Left lung (tissue), 10 donors: ENCODE data around the gene CALML3. TPM values are rescaled to one million over a fixed set of nuclear protein-coding genes. Genes with fewer than 3 reads are reported as not detected.
A peak's percentile ranks its signal among the peaks of the same experiment; 100 is the strongest.

ENCODE experiments used
- ATAC-seq: fragments of 200-7000 bp; cut with Tn5 transposase; one replicate; pipeline ENCODE4 v1.9.1; 2020; ENCODE audit warnings: moderate library complexity
- DNase-seq, 4 donors: peaks; one replicate each; pipeline ENCODE4 v3.0.0-alpha.2; 2013 to 2020
- H3K27ac ChIP-seq, 2 donors: fragments of 200-600 bp; sonication (generic) in 1 of 2; one replicate each; pipeline versions ENCODE4 v1.5.0 to v1.8.0; 2020 to 2021
- H3K27me3 ChIP-seq, 2 donors: fragments of 200-600 bp; sonication (generic) in 1 of 2; one replicate each; pipeline versions ENCODE4 v1.5.0 to v1.8.0; 2020 to 2021
- H3K36me3 ChIP-seq, 2 donors: fragments of 200-600 bp; sonication (generic) in 1 of 2; one replicate each; pipeline versions ENCODE4 v1.5.0 to v1.8.0; 2020 to 2021
- H3K4me1 ChIP-seq, 2 donors: fragments of 200-600 bp; one replicate each; pipeline ENCODE4 v1.8.0; 2021
- H3K4me3 ChIP-seq, 2 donors: fragments of 200-600 bp; sonication (generic) in 1 of 2; one replicate each; pipeline versions ENCODE4 v1.5.0 to v1.8.0; 2020 to 2021; ENCODE audit warnings: mild to moderate bottlenecking in 1 of 2
- H3K9me3 ChIP-seq, 2 donors: fragments of 200-600 bp; sonication (generic) in 1 of 2; one replicate each; pipeline versions ENCODE4 v1.5.0 to v1.8.0; 2020 to 2021
- intact Hi-C, 2 donors: fragments of 100-400 bp; cut with DNase I; formaldehyde crosslinking; loops; one replicate each; pipeline versions ENCODE4 v1.11.2 to v1.14.2; 2022
- polyA plus RNA-seq, 6 donors: library from polyadenylated mRNA; unstranded; fragments of 120-200 nt; gene quantifications; one replicate each; pipeline ENCODE4 v1.2.1, GENCODE V29; 2013; ENCODE audit not compliant: insufficient read length in 6 of 6
- total RNA-seq, 2 donors: library from RNA; stranded (reverse); fragmentation: NEBNext Ultra II Directional; extraction: Animal tissue kit (Norgen Biotek cat#: 25700); gene quantifications; one replicate each; pipeline ENCODE4 v1.2.1, GENCODE V29; 2021
- TF ChIP-seq, protein P1 (sequence below), 2 donors: fragments of 200-600 bp; sonication (generic) in 1 of 2; IDR thresholded peaks; one replicate each; pipeline versions ENCODE4 v1.5.0 to v1.8.0; 2021; ENCODE audit warnings: antibody characterized with exemption in 2 of 2
- donor health status: DM: no; HTN: yes; CAD: no.
- donor health status: DM: no; HTN: no; CAD: no.

The CALML3 gene
- total and polyA plus RNA-seq, 8 donors: 0.28 to 0.87 (median 0.64) TPM; not detected in 2

DNA sequence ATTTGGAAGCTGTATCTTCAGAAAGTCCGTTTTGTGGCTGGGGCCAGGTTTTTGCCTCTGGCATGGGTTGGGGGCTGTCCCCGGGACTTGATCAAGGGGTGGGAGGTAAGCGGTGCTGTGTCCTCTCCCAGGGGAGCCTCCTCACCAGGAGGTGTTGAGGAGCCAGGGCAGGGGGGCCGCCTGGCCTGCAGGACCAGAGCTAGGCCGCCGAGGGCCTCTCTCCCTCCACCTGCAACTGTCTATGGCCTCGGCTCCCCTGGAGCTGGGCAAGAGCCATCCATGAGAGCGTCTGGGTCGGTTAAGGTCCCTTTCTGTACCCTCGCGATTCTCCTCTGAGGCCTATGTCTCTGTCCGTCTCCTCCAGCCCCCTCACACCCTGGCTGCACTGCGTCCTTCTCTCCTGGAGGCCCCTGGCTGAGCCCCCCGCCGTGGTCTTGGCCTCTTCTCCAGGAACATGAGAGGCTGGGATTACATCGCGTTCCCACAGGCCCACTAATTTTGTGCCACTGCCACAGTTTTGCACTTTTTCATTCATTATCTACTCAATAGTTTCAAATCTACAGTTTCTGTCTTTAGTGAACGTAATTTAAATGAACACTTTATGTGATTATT lies 46.0 kb upstream of the CALML3 start:
- intact Hi-C loops: no loop called here
- DNase-seq (no peak), ATAC-seq (no peak)
- no peak overlapping the region for H3K4me3 ChIP-seq
- H3K27me3 ChIP-seq: no peaks in the 10 kb centered on the region
- no peaks in the 10 kb centered on the region for H3K9me3 ChIP-seq
- no peak overlapping the region for H3K27ac ChIP-seq
- H3K36me3 ChIP-seq: no peaks in the 10 kb centered on the region
- TF ChIP-seq, protein P1, sequence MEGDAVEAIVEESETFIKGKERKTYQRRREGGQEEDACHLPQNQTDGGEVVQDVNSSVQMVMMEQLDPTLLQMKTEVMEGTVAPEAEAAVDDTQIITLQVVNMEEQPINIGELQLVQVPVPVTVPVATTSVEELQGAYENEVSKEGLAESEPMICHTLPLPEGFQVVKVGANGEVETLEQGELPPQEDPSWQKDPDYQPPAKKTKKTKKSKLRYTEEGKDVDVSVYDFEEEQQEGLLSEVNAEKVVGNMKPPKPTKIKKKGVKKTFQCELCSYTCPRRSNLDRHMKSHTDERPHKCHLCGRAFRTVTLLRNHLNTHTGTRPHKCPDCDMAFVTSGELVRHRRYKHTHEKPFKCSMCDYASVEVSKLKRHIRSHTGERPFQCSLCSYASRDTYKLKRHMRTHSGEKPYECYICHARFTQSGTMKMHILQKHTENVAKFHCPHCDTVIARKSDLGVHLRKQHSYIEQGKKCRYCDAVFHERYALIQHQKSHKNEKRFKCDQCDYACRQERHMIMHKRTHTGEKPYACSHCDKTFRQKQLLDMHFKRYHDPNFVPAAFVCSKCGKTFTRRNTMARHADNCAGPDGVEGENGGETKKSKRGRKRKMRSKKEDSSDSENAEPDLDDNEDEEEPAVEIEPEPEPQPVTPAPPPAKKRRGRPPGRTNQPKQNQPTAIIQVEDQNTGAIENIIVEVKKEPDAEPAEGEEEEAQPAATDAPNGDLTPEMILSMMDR (IDR thresholded peaks at IDR 0.05): no peak
- H3K4me1 ChIP-seq: no peaks in the 10 kb centered on the region

DNA sequence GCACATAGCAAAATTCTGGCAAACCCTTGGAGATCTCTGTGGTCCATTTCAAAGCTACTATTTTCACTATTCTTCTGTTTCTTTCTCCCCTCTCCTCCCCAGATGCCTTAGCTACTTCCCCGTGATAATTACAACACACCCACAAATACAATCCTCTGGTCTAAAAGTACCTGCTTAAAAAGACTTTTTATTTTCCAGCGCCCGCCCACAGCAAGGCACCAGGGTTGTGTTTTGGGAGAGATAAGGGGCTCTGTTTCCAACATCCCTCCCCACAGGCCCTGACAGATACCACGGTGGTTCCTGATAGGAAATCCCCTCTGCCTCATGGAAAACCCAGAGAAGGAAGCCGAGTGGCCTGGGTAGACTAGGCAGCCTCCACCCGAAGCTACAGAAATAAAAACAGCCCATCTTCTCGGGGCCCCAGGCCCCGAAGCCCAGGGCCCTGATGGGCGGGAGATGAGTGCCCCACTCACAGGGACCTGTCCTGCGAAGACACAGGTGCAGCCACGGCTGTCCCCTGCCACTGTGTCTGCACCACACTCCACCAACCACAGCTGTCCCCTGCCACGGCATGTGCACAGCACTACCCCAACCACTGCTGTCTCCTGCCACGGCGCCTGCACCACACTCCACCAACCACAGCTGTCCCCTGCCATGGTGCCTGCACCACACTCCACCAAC lies 45.1 kb upstream of the CALML3 start:
- Histone ChIP-seq H3K36me3 (no peaks in the 10 kb centered on the region), H3K27me3 (no peaks in the 10 kb centered on the region), H3K27ac (no peak overlapping the region), H3K9me3 (no peaks in the 10 kb centered on the region), H3K4me3 (no peak overlapping the region), H3K4me1 (no peaks in the 10 kb centered on the region)
- TF ChIP-seq, protein P1 (IDR thresholded peaks at IDR 0.05): no peak
- ATAC-seq (no peak), DNase-seq (peak in 1 of 4 donors; percentile 60)
- intact Hi-C loops: no loop called here

DNA sequence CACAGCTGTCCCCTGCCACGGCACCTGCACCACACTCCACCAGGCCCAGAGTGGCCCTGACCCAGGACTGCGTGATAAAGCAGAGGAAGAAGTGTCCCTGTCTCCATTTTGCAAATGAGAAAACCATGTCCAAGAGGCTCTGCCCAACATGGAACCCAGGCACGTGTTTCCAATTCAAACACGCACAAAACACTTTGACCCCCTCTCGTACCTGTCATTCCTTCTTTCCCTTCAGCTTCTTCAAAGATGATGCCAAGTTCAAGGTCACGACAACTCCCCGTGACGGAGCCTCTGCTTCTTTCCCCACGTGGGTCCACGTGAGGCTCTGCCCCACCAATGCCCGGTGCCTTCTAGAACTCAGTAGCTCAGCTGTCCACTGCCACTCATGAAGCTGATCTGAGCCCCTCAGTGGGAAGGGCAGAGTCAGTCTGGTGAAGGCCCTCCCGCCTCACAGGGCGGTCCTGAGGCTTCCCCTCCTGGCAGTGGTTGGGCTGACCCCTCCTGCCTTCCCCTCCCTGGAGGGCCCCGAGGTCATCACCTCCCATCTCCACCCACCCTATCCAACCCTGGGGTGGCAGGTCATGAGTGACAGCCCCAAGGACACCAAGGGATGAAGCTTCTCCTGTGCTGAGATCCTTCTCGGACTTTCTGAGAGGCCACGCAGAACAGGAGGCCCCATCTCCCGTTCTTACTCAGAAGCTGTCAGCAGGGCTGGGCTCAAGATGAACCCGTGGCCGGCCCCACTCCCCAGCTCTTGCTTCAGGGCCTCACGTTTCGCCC lies 44.4 kb upstream of the CALML3 start:
- H3K4me1 ChIP-seq: no peaks in the 10 kb centered on the region
- no peaks in the 10 kb centered on the region for H3K9me3 ChIP-seq
- H3K27ac ChIP-seq: no peak overlapping the region
- no peaks in the 10 kb centered on the region for H3K27me3 ChIP-seq
- H3K36me3 ChIP-seq: no peaks in the 10 kb centered on the region
- ATAC-seq (no peak), DNase-seq (peak in 1 of 4 donors; percentile 38)
- TF ChIP-seq, protein P1 (IDR thresholded peaks at IDR 0.05): no peak
- H3K4me3 ChIP-seq: no peak overlapping the region
- intact Hi-C loops: no loop called here

DNA sequence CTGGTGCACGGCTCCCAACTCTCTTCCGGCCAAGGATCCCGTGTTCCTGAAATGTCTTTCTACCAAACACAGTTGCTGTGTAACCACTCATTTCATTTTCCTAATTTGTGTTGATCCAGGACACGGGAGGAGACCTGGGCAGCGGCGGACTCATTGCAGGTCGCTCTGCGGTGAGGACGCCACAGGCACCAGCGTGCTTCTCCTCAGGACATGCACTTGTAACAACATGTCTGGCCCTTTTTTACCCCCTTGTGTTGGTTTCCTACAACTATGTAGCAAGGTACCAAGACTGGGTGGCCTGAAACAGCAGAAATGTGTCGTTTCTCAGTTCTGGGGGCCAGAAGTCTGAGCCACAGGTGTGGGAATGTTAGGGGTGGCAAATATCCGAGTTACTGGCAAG lies 43.6 kb upstream of the CALML3 start:
- Histone ChIP-seq H3K36me3 (no peaks in the 10 kb centered on the region), H3K4me3 (no peak overlapping the region), H3K27me3 (no peaks in the 10 kb centered on the region), H3K27ac (no peak overlapping the region), H3K9me3 (no peaks in the 10 kb centered on the region), H3K4me1 (no peaks in the 10 kb centered on the region)
- DNase-seq: peak in 1 of 4 donors; percentile 55
- no peak for ATAC-seq
- TF ChIP-seq, protein P1 (IDR thresholded peaks at IDR 0.05): no peak
- intact Hi-C loops: no loop called here

DNA sequence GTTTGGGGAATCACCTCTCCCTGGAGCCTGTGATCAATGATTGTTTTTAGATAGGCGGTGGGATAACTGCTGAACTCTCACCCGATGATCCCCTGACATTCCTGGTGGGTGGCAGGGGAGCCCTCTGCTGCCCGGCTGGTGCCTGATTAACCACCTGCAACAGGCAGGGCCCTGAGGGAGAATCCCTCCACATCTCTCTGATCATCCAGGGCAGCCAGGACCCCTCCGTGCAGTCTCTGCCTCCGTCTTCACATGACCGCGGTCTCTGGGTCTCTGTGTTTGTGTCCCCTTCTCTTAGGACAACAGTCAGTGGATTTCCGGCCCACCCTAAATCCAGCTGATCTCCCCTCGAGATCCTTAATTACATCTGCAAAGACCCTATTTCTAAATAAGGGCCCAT lies 42.7 kb upstream of the CALML3 start:
- Histone ChIP-seq H3K27me3 (no peaks in the 10 kb centered on the region), H3K27ac (no peak overlapping the region), H3K36me3 (no peaks in the 10 kb centered on the region), H3K9me3 (no peaks in the 10 kb centered on the region), H3K4me1 (no peaks in the 10 kb centered on the region), H3K4me3 (no peak overlapping the region)
- intact Hi-C loops: no loop called here
- DNase-seq (peak in 1 of 4 donors; percentile 39), ATAC-seq (no peak)
- TF ChIP-seq, protein P1 (IDR thresholded peaks at IDR 0.05): no peak
